Prostate gland (tissue), 2 donors: ENCODE data around the gene PTEN. TPM values are rescaled to one million over a fixed set of nuclear protein-coding genes. Genes with fewer than 3 reads are reported as not detected.

Source experiments
- DNase-seq: peaks from one replicate; pipeline ENCODE4 v3.0.0-alpha.2; 2019; ENCODE audit warnings: low spot score
- H3K27ac ChIP-seq, 2 donors: fragments of 200-600 bp; sonication (generic); 2 replicates each; pipeline ENCODE4 v1.5.1; 2017 to 2019
- H3K27me3 ChIP-seq: fragments of 200-600 bp; sonication (generic); replicated peaks from 2 replicates; pipeline ENCODE4 v1.5.1; 2019; ENCODE audit not compliant: insufficient read depth
- H3K36me3 ChIP-seq, 2 donors: fragments of 200-600 bp; sonication (generic); 1 replicate in 1 of 2; 2 replicates in 1 of 2; pipeline versions ENCODE4 v1.5.1 to v1.8.1; 2017 to 2019
- H3K4me1 ChIP-seq: fragments of 200-600 bp; sonication (generic); replicated peaks from 2 replicates; pipeline ENCODE4 v1.5.1; 2019
- H3K4me3 ChIP-seq, 2 donors: fragments of 200-600 bp; sonication (generic); 2 replicates each; pipeline ENCODE4 v1.5.1; 2017 to 2019
- H3K9me3 ChIP-seq: fragments of 200-600 bp; sonication (generic); 2 replicates; pipeline ENCODE4 v1.5.1; 2017
- POLR2A ChIP-seq: fragments of 450-650 bp; IDR thresholded peaks from one replicate; pipeline ENCODE4 v1.6.1; 2016; ENCODE audit warnings: antibody characterized with exemption, mild to moderate bottlenecking
- POLR2AphosphoS5 ChIP-seq: sonication (generic); formaldehyde crosslinking; IDR thresholded peaks from one replicate; pipeline ENCODE4 v1.6.1; 2017; ENCODE audit warnings: antibody characterized with exemption
- WGBS: methylation state at CpG from one replicate; pipeline ENCODE4 v1.1.5; 2018; 5-methylcytosine and 5-hydroxymethylcytosine counted together
- intact Hi-C: fragments of 100-400 bp; cut with DNase I; formaldehyde crosslinking; loops from one replicate; pipeline ENCODE4 v1.14.2; 2022
- total RNA-seq, 2 donors: library from RNA; depleted of rRNA; stranded (reverse); fragments of >200 nt; gene quantifications; one replicate each; pipeline ENCODE4 v1.1.0, GENCODE V29; 2016
- TF ChIP-seq, protein P1 (sequence below), 4 experiments: fragments of 200-600 bp in 2 of 4; fragments of 450-650 bp in 2 of 4; sonication (generic) in 2 of 4; IDR thresholded peaks; 1 replicate in 3 of 4; 2 replicates in 1 of 4; pipeline ENCODE4 v1.5.1; 2016 to 2019; ENCODE audit warnings: antibody characterized with exemption in 4 of 4, mild to moderate bottlenecking in 2 of 4, moderate library complexity in 2 of 4

Gene PTEN
- total RNA-seq, 2 donors from 2014 or later: 85.8 to 90.2 TPM

DNA sequence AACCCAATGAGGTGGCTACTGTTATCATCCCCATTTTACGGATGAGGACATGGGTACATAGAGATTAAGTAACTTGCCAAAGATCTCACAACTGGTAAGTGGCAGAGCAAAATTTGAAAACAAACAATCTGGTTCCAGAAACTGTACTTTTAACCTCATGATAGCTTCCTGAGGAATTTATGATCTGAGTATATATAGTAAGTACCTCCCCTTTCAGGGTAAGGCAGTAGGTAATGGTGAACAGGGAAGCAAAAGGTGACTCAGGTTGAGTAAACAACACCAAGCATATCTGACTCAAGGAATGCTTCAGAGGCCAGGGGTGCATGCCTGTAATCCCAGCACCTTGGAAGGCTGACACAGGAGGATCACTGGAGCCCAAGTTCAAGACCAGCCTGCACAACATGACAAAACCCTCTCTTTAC, 21.2 kb upstream of the PTEN start:
- Histone ChIP-seq H3K36me3 (no peaks in the 10 kb centered on the region), H3K27me3 (no peaks in the 10 kb centered on the region), H3K4me1 (no peaks in the 10 kb centered on the region), H3K4me3 (no peak overlapping the region), H3K9me3 (no peaks in the 10 kb centered on the region), H3K27ac (no peak overlapping the region)
- TF ChIP-seq POLR2A: no peak
- no peak for DNase-seq
- intact Hi-C loops: no loop called here
- WGBS: 74% methylated on average over 1 of the region's 1 CpG

DNA sequence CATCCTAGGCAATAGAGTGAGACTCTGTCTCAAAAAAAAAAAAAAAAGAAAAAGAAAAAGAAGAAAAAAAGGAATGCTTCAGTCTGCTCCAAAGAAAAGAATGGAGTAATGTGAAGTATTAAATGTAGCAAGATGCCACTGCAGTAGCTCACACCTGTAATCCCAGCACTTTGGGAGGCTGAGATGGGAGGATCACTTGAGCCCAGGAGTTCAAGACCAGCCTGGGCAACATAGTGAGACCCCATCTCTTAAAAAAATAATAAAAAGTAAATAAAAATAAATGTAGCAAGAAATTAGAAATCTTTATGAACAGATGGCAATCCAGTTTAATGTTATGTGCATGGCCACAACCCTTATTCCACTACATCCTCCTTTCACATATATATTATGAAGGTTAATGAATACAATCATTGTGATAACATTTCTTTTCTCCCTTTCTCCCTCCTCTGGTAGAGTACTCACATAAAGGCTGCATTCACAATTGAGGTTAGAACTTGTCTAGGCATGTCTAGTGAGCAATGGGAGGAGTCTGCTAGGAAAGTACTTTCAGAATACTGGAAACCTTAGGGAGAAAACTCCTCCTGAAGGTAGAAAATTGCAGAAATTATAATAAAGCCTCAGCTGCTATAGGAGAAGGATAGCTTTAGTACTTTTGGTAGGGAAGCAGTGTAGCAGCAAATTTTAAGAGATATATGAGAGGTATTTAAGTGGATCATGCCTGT, 20.5 kb upstream of the PTEN start:
- TF ChIP-seq, protein P1, sequence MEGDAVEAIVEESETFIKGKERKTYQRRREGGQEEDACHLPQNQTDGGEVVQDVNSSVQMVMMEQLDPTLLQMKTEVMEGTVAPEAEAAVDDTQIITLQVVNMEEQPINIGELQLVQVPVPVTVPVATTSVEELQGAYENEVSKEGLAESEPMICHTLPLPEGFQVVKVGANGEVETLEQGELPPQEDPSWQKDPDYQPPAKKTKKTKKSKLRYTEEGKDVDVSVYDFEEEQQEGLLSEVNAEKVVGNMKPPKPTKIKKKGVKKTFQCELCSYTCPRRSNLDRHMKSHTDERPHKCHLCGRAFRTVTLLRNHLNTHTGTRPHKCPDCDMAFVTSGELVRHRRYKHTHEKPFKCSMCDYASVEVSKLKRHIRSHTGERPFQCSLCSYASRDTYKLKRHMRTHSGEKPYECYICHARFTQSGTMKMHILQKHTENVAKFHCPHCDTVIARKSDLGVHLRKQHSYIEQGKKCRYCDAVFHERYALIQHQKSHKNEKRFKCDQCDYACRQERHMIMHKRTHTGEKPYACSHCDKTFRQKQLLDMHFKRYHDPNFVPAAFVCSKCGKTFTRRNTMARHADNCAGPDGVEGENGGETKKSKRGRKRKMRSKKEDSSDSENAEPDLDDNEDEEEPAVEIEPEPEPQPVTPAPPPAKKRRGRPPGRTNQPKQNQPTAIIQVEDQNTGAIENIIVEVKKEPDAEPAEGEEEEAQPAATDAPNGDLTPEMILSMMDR (IDR thresholded peaks at IDR 0.05): no peak
- TF ChIP-seq POLR2AphosphoS5: no peak
- TF ChIP-seq POLR2A: no peak
- Histone ChIP-seq H3K4me1 (no peaks in the 10 kb centered on the region), H3K27ac (no peak overlapping the region), H3K36me3 (no peaks in the 10 kb centered on the region), H3K4me3 (no peak overlapping the region), H3K27me3 (no peaks in the 10 kb centered on the region), H3K9me3 (no peaks in the 10 kb centered on the region)
- intact Hi-C loops: no loop called here
- no peak for DNase-seq

DNA sequence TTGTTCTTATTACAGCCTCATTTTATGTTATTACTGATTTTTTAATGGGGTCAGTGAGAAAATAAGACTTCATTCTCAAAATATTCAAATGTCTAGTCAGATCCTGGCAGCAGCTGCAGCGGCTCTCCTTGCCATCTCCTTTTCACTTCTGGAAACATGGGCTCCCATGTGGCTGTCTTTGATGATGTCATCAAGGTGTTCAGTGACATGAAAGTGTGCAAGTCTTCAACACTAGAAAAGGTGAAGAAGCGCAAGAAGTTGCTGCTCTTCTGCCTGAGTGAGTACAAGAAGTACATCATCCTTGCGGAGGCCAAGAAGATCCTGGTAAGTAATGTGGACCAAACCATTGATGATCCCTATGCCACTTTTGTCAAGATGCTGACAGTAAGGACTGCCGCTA, 19.7 kb upstream of the PTEN start:
- no peaks in the 10 kb centered on the region for H3K9me3 ChIP-seq
- WGBS: 97% methylated on average over 4 of the region's 4 CpGs
- H3K4me1 ChIP-seq: no peaks in the 10 kb centered on the region
- no peak overlapping the region for H3K4me3 ChIP-seq
- no peaks in the 10 kb centered on the region for H3K36me3 ChIP-seq
- H3K27me3 ChIP-seq: no peaks in the 10 kb centered on the region
- no peak overlapping the region for H3K27ac ChIP-seq
- intact Hi-C loops: no loop called here
- TF ChIP-seq POLR2A (no peak), POLR2AphosphoS5 (no peak)
- TF ChIP-seq, protein P1 (IDR thresholded peaks at IDR 0.05): no peak
- DNase-seq: no peak

DNA sequence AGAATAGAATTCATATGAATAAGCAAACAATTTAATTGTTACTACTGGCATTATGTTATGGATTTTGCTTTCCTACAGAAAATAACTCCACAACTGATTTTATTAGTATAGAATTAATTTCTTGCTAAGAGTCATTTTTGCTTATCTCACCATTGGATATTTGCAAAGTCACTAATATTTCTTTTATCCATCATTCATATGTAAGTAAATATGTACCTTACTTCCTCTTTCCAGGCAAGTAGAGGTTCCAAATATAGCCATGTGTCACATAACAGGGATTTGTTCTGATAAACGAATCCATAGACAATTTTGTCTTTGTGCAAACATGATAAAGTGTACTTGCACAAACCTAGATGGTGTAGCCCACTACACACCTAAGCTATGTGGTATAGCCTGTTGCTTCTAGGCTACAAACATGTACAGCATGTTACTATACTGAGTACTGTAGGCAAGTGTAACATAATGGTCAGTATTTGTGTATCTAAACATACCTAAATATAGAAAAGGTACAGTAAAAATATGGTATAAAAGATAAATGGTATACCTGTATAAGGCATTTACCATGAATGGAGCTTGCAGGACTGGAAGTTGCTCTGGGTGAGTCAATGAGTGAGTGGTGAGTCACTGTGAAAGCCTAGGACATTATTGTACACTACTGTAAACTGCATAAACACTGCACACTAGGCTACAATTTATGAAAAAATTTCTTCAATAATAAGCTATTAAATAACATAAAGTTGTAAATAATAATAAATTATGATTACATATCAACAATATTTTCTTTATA, 18.4 kb upstream of the PTEN start:
- intact Hi-C loops: no loop called here
- H3K9me3 ChIP-seq: no peaks in the 10 kb centered on the region
- H3K27me3 ChIP-seq: no peaks in the 10 kb centered on the region
- 39% methylated on average over 1 of the region's 1 CpG for WGBS
- no peaks in the 10 kb centered on the region for H3K4me1 ChIP-seq
- no peaks in the 10 kb centered on the region for H3K36me3 ChIP-seq
- TF ChIP-seq POLR2AphosphoS5: no peak
- TF ChIP-seq, protein P1 (IDR thresholded peaks at IDR 0.05): no peak
- no peak for TF ChIP-seq POLR2A
- no peak overlapping the region for H3K4me3 ChIP-seq
- H3K27ac ChIP-seq: no peak overlapping the region
- DNase-seq: no peak

DNA sequence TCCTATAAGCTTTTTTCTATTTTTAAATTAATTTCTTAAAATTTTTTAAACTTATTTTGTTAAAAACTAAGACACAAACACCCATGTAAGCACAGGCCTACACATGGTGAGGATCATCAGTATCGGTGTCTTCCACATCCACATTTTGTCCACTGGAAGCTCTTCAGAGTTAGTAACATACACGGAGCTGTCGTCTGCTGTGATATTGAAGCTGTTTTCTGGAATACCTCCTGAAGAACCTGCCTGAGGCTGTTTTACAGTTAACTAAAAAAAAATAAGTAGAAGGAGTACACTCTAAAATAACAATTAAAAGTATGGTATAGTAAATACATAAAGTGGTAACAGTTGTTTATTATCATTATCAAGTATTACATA, 17.8 kb upstream of the PTEN start:
- no peak for DNase-seq
- intact Hi-C loops: no loop called here
- Histone ChIP-seq H3K4me3 (no peak overlapping the region), H3K27ac (no peak overlapping the region), H3K9me3 (no peaks in the 10 kb centered on the region), H3K36me3 (no peaks in the 10 kb centered on the region), H3K4me1 (no peaks in the 10 kb centered on the region), H3K27me3 (no peaks in the 10 kb centered on the region)
- WGBS: 81% methylated on average over 3 of the region's 3 CpGs
- no peak for TF ChIP-seq POLR2A
- TF ChIP-seq POLR2AphosphoS5: no peak
- TF ChIP-seq, protein P1 (IDR thresholded peaks at IDR 0.05): no peak
